Left ventricle myocardium inferior (tissue), 1 donor: ENCODE results near the gene HDAC3. TPM values are rescaled to one million over a fixed set of nuclear protein-coding genes. Genes with fewer than 3 reads are reported as not detected.
A peak's percentile ranks its signal among the peaks of the same experiment; 100 is the strongest.

Experiments used
- DNase-seq: peaks from one replicate; pipeline ENCODE4 v3.0.0-alpha.2; 2020
- H3K27ac ChIP-seq: fragments of 200-600 bp; replicated peaks from 2 replicates; pipeline ENCODE4 v1.8.0; 2021
- H3K27me3 ChIP-seq: fragments of 200-600 bp; 2 replicates; pipeline ENCODE4 v1.8.0; 2021; ENCODE audit warnings: low read depth
- H3K36me3 ChIP-seq: fragments of 200-600 bp; 2 replicates; pipeline ENCODE4 v1.8.0; 2021
- H3K4me1 ChIP-seq: fragments of 200-600 bp; 2 replicates; pipeline ENCODE4 v1.8.0; 2021
- H3K4me3 ChIP-seq: fragments of 200-600 bp; 2 replicates; pipeline ENCODE4 v1.8.0; 2021; ENCODE audit warnings: mild to moderate bottlenecking, moderate library complexity
- H3K9me3 ChIP-seq: fragments of 200-600 bp; replicated peaks from 2 replicates; pipeline ENCODE4 v1.8.0; 2021
- CTCF ChIP-seq: fragments of 200-600 bp; IDR thresholded peaks from 2 replicates; pipeline ENCODE4 v1.8.0; 2021; ENCODE audit warnings: antibody characterized with exemption, mild to moderate bottlenecking, borderline replicate concordance
- intact Hi-C: fragments of 100-400 bp; cut with micrococcal nuclease; formaldehyde crosslinking; loops from one replicate; pipeline ENCODE4 v1.11.0; 2022
- total RNA-seq: library from RNA; stranded (reverse); fragmentation: NEBNext Ultra II Directional; extraction: Animal tissue kit (Norgen Biotek cat#: 25700); gene quantifications from one replicate; pipeline ENCODE4 v1.2.1, GENCODE V29; 2021
- donor health status: DM: no; HTN: yes; CAD: no; lungs with severe emphysema.

HDAC3 gene
- total RNA-seq, 1 donor from 2014 or later = 27.4 TPM

- TF ChIP-seq CTCF = no peak
- Histone ChIP-seq H3K4me3 (no peak overlapping the region), H3K27ac (peak overlapping the region; percentile 59), H3K27me3 (no peaks in the 10 kb centered on the region), H3K4me1 (peaks cover 32% of the 10 kb centered on the region), H3K36me3 (peaks cover 26% of the 10 kb centered on the region), H3K9me3 (no peaks in the 10 kb centered on the region)
- intact Hi-C loops = no loop called here
- DNase-seq = no peak
Measured at GRCh38 chr5:141672841-141673813, 36.5 kb upstream of the HDAC3 start.

GRCh38 chr5:141672071-141672840, 35.6 kb upstream of the HDAC3 start:
- Histone ChIP-seq H3K4me3 (no peak overlapping the region), H3K36me3 (peaks cover 23% of the 10 kb centered on the region), H3K4me1 (peaks cover 28% of the 10 kb centered on the region), H3K9me3 (no peaks in the 10 kb centered on the region), H3K27ac (no peak overlapping the region), H3K27me3 (no peaks in the 10 kb centered on the region)
- TF ChIP-seq CTCF = no peak
- intact Hi-C loops = no loop called here
- DNase-seq = no peak

- Histone ChIP-seq H3K4me1 (peaks cover 20% of the 10 kb centered on the region), H3K36me3 (peaks cover 36% of the 10 kb centered on the region), H3K27me3 (no peaks in the 10 kb centered on the region), H3K27ac (no peak overlapping the region), H3K9me3 (no peaks in the 10 kb centered on the region), H3K4me3 (no peak overlapping the region)
- TF ChIP-seq CTCF = no peak
- intact Hi-C loops = no loop called here
- DNase-seq = no peak
Measured at GRCh38 chr5:141669520-141669919, 32.9 kb upstream of the HDAC3 start.

- intact Hi-C loops = no loop called here
- no peak for DNase-seq
- H3K36me3 ChIP-seq = peaks cover 42% of the 10 kb centered on the region
- H3K27me3 ChIP-seq = no peaks in the 10 kb centered on the region
- no peak overlapping the region for H3K4me3 ChIP-seq
- H3K4me1 ChIP-seq = peaks cover 12% of the 10 kb centered on the region
- H3K9me3 ChIP-seq = no peaks in the 10 kb centered on the region
- no peak overlapping the region for H3K27ac ChIP-seq
- TF ChIP-seq CTCF = no peak
Measured at GRCh38 chr5:141668601-141669265, 32.1 kb upstream of the HDAC3 start.
